ENCODE results near the gene ARHGAP5.

The ARHGAP5 gene

DNA sequence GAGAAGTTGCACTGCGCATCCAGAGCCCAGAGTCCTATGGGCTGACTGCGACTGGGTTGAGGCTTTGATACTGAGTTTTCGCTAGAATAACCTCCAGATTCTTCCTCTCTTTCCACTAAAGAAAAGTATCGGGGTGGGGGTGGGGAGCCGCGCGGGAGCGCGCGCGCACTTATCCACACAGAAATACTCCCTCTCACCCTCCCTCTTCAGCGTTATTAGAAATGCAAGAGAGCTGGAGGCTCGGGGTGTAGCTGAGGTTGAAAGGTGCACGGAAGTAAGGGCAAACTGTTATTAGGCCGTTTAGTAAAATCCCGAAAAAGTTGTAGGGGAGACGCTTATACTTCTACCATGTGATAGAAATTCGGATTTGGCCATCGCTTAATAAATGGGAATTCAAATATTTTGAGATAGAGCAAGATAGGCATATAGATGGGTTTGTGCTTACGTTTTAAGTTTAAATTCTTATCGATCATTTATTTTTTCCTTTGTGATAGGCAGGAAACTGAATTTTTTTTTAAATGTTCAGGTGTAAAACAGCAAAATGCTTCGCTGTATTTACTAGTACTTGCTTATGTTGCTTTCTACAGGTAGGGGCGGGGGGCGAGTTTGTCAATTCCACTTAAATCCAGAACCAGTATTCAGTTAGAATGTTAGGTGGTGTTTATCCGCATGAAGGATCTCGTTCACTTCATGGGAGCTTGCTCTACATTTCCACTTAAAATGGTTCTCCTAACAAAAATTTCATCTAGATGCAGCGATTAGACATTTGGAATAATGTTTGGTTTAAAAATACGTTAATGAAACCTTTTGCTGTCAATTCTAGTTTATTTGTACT is 1.1 kb downstream of the ARHGAP5 start:
- DNase-seq, result no peak

DNA sequence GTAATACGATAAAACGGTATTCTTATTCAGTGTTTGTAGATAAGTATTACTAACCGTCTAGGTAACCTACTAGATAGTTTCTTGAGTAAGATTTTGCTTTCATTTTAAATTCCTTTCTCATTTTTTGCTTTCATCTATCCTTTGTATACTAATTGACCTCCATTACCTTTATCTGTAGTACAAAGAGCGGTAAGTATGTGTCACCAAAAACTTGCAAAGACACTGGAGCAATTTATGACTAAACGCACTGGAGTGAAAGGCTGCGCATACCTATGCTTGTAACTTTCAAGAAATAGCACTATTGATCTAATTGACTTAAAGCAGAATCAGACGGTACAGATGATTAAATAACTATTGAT is 1.7 kb downstream of the ARHGAP5 start:
- no peak for DNase-seq

DNA sequence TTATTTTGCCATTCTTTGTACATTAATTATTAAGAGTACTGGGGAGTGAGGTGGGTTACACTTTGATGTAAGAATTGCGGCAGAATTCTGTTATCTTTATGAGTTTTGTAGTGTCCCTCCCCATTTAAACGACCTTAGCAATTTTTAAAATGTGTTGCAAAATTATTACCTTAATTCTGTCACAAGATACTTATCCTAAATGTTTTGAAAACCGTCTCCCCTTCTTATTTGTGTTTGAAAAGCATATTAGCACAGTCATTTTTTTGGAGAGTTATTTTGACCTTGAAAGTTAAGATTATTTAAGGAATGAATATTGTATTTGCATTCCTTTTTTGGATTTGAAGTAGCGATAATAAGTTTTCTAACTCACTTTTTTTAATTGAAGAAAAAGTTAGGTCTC is 2.2 kb downstream of the ARHGAP5 start:
- DNase-seq, result no peak

DNA sequence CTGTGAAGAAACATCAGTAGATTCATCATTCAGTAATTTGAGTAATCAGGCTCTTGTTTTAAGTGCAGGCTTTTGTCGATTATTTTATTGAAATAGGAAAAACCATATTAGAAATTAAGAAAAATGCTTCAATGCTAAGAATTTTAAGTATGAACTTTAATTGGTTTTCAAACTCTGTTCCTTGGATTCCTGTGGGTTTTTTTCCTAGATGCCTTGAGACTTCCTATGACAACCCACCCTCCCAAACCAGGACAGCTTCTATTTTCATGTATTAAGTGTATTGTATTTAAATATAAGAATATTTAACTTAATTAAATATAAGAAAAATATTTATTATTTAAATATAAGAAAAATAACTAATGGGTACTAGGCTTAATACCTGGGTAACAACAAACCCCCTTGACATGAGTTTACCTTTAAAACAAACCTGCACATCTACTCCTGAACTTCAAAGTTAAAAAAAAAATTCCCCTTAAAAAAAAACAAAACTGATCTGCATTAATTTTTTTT is 3.0 kb downstream of the ARHGAP5 start:
- DNase-seq, result no peak

DNA sequence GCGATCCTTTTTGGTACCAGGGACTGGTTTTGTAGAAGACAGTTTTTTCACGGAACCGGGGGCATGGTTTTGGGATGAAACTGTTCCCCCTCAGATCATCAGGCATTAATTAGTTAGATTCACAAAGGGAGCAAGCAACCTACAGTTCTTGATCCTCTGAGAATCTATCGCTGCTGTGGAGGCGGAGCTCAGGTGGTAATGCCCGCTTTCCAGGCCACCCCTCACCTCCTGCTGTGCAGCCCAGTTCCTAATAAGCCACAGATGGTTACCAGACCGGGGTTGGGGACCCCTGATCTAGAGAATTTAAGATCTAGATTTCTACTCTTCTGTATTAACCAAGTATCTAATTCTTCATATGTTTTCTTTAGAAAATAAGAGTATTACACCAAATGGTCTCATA is 4.8 kb downstream of the ARHGAP5 start:
- DNase-seq, result no peak

DNA sequence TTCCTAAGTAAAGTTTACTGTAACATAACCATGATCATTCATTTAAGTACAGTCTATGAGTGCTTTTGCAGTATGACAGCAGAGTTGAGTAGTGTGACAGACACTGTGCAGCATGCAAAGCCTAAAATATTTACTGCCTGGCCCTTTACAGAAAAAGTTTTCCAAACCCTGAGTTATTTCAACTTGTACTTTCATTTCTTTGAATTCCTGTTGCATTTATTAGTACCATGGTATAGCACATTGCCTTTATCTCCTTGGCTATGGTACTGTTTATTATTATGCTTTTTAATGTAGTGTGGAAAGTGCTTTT is 6.2 kb downstream of the ARHGAP5 start:
- DNase-seq, result no peak

DNA sequence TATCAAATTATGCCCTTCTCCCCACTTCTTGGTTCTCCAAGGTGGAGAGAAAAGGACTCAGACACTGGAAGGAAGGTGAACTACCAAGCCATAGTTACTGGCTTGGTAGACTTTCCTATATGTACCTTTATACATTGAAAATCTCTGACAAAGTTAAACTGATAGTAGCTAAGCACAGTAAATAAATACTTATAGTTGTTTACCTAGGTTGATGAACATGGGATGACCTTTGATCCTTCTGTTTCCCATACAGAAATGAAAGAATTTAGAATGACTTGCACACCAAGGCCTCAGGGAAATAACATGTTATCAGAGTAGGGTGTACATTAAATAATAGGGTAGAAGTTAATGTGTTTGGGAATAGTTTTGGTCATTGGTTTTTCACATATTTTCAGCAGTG is 6.7 kb downstream of the ARHGAP5 start:
- DNase-seq, result no peak

DNA sequence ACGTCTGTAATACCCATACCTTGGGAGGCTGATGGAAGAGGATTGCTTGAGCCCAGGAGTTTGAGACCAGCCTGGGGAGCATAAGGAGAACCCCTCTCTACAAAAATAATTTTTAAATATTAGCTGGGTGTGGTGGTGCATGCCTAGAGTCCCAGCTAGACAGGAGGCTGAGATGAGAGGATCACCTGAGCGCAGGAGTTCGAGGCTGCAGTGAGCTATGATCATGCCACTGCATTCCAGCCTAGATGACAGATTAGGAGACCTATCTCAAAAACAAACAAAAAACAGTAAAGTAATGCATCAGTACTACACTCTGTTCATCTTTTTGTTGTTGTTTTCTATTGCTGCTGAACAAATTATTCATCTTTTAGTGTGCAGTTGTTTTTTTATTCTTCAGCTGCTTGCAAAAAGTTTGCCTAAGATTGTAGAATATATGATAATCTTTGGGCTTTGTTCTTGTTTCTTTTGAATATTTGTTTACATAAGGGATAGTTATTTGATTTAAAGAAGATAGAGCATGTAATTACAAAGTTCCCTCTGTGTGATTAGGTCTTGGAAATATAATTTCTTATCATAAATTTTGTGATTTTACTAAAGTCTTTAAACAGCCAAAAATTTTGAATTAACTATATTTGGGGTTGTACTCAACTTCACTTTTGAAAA is 8.2 kb downstream of the ARHGAP5 start:
- no peak for DNase-seq

DNA sequence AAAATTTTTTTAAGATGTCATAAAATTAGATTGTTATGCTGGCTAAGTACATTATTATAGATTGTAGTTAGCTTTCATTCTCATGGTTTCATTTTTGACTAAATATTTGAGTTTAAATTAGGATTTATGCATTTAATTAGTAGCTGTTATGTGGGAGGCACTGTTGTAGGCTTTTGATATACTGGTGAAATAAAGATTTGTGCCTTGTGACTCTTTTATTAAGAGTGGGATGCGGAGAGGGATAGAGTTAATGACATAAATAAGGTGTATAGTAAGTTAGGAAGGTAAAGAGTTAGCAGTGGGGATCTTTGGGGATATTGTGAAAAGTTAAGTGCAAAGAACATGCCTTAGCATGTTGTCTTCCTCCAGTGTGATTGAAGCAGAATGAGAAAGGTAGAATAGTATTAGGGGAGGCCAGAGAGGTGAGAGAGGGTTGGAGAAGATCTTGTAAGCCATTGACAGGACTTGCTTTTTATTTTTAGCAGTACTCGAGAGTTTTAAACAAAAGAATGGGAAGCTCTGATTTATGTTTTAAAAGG is 8.8 kb downstream of the ARHGAP5 start:
- DNase-seq, result no peak

DNA sequence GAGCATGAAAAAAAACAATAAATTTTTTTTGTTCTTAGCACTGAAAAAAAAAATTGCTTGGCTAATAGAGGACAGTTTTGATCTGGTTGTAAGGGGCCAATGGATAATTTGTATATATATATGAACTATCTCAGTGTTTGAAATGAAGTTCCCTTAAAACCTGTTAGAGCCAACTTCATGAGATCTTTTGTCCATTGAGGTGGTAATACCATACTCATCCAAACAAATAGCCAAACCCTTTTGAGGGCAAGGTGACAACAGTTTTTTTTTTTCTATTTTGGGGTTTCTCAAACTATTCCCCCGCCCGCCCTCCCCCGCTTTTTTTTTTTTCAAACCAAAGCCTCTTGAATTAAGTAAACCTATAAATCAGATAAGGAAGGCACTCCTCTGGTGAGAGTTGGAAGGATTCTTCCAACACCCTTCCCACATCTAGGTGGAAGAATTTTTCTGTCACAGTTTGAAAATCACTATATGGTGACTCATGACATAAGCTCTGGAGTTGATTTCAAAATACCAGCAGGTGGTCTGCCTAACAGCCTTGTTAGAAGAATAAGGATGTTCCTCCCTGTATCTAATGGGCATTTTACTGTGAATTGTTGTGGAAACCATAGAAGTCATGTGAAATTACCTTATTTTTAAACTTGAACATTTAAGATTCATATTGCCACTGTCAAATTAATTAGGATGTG is 10.2 kb downstream of the ARHGAP5 start:
- DNase-seq, result peak; percentile 26

DNA sequence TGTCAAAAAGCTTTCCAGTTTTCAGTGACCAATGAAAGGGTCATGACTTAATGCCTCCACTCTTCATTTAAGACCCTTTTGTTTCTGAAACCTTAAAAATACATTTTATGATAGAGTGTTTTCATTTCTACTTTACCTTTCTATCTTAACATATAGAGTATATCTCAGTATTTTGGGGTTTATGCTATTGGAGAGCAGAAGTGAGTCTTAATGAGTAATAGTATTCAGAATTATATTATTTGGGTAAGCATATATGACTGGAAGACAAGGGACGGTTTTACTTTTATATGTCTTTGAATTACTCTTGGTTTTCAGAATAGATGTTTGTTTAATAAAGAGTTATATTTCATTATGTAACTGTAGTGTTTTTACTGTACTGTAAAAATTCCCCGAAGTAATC is 10.8 kb downstream of the ARHGAP5 start:
- DNase-seq, result no peak

DNA sequence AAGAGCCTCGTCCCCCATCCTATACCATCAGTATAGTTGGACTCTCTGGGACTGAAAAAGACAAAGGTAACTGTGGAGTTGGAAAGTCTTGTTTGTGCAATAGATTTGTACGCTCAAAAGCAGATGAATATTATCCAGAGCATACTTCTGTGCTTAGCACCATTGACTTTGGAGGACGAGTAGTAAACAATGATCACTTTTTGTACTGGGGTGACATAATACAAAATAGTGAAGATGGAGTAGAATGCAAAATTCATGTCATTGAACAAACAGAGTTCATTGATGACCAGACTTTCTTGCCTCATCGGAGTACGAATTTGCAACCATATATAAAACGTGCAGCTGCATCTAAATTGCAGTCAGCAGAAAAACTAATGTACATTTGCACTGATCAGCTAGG is 13.6 kb downstream of the ARHGAP5 start:
- DNase-seq, result no peak

DNA sequence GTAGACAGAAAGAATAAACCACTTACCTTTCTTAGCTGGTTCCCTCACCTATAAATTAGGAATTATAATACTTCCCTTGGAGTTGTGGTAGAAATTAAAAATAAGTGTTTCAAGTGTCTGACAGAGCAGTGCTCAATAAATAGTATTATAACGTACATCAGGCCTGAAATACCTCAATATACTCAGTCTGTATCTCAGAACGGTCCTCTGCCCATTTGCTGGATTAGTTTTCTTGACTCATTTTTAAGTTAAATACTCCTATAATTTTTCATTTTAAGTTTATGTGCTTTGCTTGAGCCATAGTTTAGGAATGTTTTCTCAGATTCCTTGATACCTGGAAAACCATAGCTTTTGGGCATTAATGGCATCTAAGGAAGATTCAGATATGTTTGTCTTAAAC is 22.4 kb downstream of the ARHGAP5 start:
- DNase-seq, result no peak

DNA sequence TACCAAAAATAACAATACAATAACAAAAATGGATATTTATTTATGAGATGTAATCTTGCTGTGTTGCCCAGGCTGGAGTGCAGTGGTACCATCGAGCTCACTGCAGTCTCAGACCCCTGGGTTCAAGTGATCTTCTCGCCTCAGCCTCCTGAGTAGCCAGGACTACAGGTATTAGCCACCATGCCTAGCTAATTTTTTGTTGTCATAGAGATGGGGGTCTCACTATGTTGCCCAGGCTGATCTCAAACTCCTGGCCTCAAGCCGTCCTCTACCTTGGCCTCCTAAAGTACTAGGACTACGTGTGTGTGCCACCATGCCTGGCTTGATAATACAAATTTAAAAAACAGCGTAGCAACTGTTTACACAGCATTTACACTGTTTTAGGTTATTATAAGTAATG is 23.1 kb downstream of the ARHGAP5 start:
- DNase-seq, result no peak

DNA sequence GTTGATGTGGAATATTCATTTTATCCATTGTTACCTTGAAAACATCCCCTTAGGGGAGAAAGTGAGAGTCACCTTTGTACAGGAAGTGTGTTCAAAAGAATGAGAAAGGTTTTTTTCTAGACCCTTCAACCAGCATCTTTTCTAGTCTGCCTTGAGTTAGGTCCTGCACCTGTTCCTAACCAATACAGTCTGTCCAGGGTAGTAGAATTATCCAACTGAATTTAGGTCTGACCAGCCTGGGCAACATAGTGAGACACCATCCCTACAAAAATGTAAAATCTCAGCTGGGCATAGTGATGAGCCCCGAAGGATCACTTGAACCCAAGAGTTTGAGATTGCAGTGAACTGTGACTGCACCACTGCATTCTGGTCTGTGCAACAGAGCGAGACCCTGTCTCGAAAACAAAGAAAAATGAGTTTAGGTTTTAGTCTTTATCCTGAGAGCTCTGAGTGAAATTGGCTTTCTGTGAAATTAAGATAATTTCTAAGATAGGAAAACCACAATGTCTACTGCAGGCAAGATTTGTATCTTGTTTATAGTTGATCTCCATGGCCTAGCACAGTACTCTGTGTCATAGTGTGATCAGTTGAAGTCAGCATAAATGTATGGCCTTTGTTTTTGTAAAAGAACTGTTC is 25.2 kb downstream of the ARHGAP5 start:
- no peak for DNase-seq

DNA sequence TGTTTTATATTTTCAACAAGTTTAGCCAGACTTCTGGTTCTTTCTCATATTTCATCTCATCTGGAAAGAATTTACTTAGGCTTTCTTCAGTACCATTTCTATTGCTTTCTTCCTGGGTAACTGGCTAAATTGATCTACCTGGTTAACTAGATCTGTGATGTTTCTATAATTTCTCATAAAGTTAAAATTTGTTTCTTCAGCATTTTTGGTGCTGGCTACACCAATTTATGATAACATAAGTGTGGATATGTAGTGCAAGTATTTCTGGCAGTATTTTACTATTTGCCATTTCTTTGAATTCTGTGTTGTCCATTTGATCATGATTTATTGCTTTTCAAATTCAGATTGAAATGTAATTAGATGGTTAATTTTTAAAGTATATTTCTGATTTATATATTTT is 25.9 kb downstream of the ARHGAP5 start:
- DNase-seq, result no peak

DNA sequence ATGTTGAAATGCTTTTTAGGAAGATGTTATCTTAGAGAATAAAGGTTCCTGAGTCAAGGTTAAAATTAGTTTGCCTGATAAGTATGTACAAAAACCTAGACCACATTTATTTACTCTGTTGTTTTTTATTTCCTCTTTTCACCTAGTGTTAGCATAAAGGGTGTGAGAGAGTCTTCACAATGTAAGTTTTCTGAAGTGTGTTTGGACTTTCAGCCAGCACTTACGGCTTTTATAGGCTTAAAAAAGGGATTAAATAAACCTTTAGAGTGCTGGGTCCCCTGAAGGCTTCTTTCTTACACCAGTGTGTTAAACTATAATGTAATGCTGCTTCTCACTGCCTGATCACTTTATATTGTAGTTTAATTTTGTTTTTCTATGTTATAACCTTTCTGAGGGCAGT is 27.2 kb downstream of the ARHGAP5 start:
- no peak for DNase-seq

DNA sequence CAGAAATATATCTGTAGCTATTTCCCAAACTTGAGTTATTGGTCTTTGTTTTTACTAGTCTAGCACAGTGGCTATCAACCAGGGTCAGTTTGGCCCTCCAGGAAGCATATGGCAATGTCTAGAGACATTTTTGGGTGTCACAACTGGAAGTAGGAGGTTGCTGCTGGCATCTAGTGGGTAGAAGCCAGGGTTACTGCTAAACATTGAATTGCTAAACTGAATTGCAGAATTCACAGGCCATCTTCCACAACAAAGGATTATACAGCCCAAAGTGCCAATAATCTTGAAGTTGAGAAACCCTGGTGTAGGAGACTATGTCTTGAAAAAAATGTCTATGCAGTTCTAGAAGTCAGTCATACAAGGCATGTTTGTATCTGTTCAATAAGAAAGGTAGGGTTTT is 27.7 kb downstream of the ARHGAP5 start:
- DNase-seq, result no peak

DNA sequence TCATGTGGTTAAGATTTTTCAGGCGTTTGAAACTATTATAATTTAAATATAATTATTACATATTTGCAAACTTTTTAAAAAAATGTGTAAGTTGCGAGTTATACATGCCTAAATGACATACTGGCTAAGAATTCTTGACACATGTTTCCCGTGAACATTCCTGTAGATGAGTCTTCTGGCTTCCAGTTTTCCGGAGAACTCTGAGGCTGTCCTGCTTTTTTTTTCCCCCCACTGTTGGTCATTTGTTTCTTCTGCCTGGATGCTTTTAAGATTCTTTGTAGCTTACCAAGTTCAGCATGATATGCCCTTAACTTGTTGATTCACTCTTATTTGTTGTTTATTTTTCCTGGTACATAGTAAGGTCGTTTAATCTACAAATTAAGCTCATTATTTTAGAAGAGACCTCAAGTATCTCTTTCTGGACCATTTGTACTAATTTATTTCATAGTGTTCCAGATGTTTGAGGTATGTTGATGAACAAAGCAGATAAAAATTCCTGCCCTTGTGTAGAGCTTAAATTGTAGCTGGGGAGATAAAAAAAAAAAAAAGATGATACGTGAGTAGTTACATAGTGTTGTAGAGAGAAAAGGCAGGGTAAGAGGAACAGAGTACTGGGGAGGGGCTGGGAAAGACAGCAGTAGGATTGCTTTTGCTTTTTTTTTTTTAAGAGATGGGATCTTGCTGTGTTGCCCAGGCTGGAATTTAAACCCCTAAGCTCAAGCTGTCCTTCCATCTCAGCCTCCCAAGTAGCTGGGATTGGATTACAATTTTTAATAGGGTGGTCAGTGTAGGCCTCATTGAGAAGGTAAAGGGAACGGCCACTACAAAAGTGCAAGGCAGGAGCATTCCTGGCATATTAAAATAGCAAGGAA is 32.8 kb downstream of the ARHGAP5 start:
- no peak for DNase-seq

DNA sequence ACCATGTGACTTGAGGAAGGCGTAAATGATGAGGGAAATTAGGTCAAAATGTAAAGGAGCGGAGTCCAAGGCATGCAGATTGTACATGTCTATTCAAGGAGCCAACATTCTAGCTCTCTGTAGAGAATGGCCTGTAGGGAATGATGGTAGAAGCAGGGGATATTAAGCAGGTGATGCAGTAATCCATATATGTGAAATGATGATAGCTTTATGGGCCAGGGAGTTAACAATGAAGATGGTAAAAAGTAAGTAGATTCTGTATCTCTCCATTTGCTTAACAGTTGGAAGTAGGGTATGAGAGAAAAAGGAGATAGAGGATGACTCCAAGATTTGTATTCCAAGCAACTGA is 33.4 kb downstream of the ARHGAP5 start:
- no peak for DNase-seq

DNA sequence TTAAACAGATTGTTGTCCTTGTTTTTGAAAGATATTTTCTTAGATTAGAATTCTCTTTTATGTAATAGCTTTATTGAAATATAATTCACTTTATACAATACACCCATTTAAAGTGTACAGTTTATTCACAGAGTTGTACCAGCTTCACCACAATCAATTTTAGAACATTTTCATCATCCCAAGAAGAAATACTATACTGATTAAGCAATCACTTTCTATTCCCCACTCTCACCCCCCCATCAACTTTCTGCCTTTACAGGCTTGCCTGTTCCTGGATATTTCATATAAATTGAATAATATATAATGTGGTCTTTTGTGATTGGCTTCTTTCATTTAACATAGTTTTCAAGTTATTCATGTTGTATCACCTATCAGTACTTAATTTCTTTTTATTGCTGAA is 44.4 kb downstream of the ARHGAP5 start:
- DNase-seq, result no peak

DNA sequence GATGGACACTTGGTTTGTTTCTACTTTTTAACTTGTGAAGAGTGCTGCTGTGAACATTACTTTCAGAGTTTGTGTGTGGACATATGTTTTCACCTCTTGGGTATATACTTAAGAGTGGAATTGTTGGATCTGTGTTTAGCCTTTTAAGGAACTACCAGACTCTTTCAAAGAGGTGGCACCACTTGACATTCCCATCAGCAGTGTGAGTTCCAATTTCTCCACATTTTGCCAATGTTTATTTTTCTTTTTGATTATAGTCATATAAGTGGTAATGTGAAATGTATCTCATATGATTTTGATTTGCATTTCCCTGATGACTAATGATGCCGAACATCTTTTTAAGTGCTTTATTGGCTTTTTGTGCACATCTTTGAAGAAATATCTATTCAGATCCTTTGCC is 44.8 kb downstream of the ARHGAP5 start:
- DNase-seq, result no peak

All from NCI-H446 treated with DMSO at 0.1 percent for 48 hours (cell line).